GM10266 (cell line): Measurements from ENCODE around the gene UBE2O.

Source experiments
- DNase-seq: peaks from one replicate; pipeline ENCODE4 v3.0.0; 2012; ENCODE audit errors: extremely low spot score
- TF ChIP-seq, protein P1 (sequence below): IDR thresholded peaks from 2 replicates; pipeline ENCODE4 v1.5.1; 2012; ENCODE audit warnings: mild to moderate bottlenecking, low read depth; ENCODE audit not compliant: control insufficient read depth, insufficient read depth; ENCODE audit errors: missing control alignments

UBE2O gene

DNA sequence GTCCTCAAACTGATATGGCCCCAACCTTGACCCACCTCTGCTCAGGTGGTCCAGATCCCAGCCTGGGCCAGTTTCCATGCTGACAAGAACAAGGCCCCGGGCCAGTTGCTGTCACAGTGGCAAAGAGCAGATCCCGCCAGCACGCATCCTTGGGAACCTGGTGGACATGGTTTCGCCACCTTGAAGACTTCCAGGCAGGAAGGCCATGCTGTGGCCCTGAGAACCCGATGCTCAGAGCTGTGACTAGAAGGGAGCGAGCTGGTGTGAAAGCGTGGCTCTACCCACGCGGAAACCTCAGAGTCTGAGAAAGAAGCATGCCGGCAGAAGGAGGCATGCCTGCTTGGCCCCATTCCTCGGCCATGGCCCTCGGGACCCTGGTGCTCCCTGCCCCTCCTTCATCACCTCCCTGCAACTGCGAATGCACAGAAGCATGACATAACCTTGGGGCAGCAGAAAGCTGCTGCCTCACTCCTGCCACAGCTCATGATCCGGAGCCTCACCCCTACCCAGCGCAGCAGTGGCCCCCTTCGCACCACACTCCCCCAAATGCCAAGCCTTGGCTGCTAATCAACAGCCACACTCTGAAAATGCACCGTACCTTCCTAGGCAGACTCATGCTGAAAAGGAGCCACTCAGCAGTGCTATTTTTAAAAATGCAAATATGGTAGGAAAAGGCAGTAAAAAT lies 33.2 kb downstream of the UBE2O start:
- TF ChIP-seq, protein P1, sequence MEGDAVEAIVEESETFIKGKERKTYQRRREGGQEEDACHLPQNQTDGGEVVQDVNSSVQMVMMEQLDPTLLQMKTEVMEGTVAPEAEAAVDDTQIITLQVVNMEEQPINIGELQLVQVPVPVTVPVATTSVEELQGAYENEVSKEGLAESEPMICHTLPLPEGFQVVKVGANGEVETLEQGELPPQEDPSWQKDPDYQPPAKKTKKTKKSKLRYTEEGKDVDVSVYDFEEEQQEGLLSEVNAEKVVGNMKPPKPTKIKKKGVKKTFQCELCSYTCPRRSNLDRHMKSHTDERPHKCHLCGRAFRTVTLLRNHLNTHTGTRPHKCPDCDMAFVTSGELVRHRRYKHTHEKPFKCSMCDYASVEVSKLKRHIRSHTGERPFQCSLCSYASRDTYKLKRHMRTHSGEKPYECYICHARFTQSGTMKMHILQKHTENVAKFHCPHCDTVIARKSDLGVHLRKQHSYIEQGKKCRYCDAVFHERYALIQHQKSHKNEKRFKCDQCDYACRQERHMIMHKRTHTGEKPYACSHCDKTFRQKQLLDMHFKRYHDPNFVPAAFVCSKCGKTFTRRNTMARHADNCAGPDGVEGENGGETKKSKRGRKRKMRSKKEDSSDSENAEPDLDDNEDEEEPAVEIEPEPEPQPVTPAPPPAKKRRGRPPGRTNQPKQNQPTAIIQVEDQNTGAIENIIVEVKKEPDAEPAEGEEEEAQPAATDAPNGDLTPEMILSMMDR: no peak

DNA sequence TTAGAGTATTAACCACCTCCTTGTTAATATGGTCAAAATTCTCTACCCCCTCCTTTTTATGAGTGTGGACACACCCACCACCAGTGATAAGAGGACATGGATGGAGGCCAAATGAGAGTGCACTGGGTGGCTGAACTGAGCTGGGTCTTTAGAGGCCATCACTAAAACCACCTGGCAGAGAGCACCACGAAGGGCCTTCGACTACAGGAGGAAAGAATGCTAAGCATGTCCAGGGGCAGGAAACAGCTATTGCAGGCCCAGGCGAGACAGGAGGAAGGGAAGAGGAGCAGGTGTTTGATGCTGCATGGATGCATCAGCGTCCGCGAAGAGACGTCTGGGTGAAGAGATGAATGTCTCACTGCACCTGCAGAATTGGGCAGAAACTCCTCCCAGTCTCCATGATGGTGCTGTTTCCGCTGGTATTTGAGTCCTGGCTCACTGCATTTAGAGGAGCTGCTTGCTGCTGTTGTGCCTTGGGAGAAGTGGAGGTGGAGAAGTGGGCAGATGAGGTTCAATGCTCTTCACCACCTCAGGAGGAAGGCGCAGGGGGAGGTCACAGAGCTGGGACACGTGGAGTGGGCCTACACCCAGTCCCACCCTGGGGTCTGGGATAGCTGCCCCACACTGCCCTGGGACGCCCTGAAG lies 35.3 kb downstream of the UBE2O start:
- no peak for DNase-seq
- TF ChIP-seq, protein P1: no peak

More for the DNA sequence above, 33.2 kb downstream of the UBE2O start:
- no peak for DNase-seq

DNA sequence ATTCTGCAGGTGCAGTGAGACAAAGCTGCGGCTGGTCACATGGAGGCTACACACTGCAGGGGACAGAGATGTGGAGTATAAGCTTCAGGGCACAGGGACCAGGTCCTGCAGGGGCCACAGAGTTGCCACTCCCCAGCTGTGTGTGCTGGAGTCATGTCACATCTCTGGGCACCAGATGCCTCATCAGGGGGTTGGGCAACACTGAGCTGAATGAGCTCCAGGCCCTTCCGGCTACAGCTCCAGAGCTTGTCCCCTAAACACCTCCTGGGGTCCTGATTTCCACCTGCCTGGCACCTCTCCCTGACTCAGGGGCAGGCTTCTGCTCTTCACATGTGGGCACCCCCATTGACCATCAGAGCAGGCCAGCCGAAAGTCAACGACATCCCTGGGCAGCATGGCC lies 36.1 kb downstream of the UBE2O start:
- TF ChIP-seq, protein P1: no peak
- no peak for DNase-seq

DNA sequence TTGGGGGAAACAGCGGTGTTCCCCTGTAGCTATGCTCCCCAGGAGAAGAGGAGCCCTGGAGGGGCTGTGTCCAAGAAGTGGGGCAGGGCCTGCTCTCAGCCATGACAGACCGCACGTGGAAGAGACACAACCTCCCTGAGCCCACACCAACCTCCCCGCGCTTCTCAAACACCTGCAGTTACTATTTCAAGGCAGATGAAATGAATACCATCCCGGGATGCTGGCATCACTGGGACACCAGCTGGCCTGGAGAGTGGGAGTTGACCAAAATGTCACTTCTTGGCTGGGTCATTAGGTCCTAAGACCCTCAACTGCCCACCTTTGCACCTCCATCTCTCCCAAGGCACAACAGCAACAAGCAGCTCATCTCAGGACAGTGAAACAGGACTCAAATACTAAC lies 36.5 kb downstream of the UBE2O start:
- TF ChIP-seq, protein P1: no peak
- no peak for DNase-seq

DNA sequence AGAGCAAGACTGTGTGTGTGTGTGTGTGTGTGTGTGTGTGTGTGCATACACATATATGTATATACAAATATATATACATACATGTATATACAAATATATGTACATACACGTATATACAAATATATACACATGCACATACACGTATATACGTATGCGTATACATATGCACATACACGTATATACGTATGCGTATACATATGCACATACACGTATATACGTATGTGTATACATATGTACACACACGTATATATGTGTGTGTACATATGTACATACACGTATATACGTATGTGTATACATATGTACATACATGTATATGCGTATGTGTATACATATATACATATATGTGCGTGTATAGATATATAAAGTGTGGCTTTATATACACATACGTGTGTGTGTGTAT lies 37.2 kb downstream of the UBE2O start:
- no peak for DNase-seq
- TF ChIP-seq, protein P1: no peak

DNA sequence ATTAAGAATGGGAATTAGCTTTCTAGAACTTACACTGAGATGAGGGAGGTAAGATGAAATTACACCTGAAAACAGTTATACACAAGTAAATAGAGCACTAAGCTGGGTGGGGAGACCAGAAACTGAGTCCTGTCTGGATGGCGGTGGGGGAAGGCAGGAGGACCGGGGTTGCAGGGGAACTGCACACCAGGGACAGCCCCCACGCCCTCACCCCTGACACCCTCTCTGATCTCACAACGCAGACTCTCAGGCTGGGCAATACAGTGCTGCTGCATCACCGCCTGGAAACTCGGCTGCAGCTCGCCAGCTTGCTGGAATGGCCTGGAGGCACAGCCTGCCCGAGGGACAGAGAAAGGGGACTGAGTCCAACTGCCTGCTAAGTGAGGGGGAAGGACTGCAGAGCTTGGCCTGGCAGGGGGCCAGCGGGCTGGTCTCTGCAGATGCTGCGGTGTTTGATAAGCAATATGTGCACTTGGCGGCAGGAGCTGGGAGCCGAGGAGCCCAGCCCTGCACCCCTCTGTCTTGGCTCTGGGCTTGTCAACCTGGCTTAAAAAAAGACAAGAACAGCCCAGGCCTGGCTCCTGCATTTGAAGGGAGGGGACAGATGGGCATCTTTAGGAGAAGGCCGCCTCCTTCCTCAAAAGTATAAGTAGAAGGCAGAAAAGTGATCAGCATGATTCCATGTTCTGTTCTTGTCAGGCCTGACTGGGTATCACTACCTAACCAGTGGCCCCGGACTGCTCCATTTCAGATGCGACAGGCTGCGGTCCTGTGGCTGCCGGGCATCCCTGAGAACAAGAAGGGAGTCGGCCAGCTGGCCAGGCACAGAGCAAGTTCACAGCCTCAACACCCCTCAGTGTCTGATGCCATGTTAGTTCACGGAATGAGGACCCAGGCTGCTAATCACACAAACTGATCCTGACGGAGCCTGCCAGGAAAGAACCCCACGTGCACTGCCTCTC lies 38.3 kb downstream of the UBE2O start:
- DNase-seq: no peak
- TF ChIP-seq, protein P1: no peak

DNA sequence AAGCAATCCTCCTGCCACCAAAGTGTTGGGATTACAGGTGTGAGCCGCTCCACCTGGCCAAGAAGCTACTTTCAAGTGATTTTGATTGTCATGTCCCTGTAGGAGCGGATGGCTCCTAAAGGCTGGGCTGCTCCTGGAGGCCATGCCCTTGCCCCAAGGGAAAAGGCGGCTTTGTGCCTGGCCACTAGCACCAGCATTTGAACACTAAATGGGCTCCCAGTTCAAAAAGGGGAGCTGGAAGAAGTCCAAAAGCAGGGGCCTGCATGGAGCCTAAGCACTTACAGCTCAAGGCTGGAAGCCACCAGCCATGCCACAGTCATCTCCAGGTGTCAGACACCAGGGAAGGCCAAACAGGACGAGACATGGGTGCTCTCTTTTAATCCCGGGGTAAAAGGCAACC lies 41.7 kb downstream of the UBE2O start:
- TF ChIP-seq, protein P1: no peak
- DNase-seq: no peak
